ENCODE results near the gene ATG5.

The ATG5 gene

DNA sequence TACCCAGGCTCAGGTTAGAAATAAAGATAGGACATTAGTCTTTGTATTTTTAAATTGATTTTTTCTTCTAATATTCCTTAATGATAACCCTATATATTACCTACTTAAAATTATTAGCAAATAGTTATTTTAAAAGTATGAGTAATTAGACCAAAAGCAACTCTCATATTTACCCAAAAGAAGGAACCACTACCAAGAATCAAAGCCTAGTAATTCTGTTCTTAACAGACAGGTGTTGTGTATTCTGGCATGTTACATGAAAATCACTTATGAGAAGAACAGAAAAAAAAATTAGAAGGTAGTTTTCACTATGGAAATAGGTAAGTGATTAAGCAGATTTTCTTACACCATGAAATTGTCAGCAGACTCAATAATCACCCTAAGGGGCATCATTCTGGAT, 105.1 kb downstream of the ATG5 start:
- DNase-seq (ENCODE audit: low read depth) = no peak

DNA sequence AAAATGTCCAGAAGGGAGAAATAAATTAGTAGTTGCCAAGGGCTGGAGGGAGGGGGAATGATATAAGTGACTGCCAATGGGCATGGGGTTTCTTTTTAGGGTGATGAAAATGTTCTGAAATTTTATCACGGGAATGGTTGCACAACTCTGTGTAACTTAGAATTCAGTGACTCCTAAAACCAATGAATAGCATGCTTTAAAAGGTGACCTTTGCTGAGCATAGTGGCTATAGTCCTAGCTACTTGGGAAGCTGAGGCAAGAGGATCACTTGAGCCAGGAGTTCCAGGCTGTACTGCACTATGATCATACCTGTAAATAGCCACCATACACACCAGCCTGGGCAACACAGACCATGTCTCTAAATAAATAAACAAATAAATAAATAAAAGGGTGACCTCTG, 109.0 kb downstream of the ATG5 start:
- no peak for DNase-seq (ENCODE audit: low read depth)

DNA sequence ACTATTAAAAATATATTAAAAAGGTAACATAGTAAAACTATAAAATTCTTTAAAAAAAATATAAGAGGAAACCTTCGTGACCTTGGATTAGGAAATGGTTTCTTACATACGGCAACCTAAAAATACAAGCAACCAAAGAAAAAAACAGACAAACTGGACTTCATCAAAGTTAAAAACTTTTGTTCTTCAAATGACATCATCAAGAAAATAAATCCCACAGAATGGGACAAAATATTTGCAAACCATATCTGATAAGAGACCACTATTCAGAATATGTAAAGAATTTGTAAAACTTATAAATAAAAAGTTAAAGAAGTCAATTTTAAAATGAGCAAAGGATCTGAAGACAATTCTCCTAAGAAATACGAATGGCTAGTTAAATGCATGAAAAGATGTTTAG, 110.0 kb downstream of the ATG5 start:
- DNase-seq (ENCODE audit: low read depth) = no peak

DNA sequence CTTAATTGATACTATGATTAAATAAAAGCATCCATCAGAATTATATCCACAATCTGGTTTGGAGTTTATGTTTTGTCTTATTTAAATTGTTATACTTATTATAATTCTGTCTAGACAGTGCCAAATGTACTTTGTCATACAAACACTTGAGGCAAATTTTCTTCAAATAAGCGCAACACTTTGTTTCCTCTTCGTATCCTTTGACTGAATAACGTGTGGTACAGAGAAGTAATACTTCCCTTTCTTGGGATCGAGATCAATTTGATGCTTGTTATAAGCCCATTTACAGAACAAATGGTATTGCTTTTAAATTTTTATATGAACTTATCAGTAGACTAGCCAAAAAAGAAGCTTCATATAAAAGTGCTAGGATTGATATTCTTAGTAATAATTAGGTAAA, 111.0 kb downstream of the ATG5 start:
- no peak for DNase-seq (ENCODE audit: low read depth)

DNA sequence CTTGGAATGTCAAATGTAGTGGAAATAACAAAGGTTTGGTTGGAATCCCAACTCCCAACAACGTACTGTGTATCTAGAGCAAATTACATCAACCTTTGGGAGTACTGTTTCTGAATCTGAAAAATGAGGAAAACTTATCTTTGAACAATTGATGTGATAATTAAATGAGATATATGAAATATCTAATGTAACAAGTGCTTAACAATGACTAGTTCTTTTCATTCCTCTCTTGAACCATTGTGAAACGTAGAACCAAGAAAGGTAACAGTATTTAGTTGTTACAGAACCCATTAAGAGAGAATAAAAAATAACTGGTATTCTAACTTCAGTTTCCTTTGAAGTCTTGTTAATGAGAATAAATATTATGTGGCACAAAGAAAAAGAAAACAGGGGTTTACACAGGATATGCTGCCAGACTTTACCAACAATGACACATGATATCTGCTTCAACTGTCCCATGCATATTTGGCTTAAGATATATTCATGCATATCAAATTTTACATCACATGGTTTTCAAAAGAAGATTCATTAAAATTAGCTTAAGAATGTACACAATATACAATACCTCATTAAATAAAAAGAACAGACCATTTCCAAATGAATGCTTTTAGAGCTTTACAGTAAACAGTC, 111.8 kb downstream of the ATG5 start:
- DNase-seq (ENCODE audit: low read depth) = no peak

DNA sequence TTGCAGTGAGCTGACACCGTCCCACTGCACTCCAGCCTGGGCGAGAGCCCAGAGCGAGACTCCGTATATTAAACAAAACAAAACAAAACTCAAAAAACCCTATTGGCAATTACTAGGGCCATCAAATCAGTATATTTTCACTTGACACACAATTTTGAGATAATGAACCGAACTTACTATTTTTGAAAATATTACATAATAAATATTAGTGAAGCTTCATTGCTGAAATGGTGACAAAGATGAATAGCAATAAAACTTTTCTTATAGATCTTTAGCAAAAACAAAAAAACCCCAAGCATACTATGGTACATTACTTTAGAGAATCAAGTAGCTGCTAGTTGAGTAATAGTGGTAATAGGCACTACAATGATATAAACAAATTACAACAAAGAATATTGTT, 113.0 kb downstream of the ATG5 start:
- DNase-seq (ENCODE audit: low read depth) = no peak

DNA sequence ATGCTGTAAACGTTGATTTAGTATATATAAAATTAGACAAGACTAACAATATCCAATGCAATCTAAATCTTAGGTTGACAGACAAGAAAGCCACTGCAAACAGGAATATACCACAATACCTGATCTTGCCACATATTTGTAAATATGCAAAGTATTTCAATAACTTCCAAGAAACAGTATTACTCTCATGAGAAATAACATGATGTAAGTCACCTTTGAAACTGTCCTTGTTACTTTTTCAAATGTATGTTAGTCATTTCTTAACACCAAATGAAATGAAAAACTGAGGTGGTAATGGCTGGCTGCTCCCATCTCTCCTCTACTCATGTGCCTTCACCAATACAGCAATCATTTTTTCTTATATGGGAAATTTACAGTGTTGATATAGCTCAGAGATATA, 118.7 kb downstream of the ATG5 start:
- no peak for DNase-seq (ENCODE audit: low read depth)

DNA sequence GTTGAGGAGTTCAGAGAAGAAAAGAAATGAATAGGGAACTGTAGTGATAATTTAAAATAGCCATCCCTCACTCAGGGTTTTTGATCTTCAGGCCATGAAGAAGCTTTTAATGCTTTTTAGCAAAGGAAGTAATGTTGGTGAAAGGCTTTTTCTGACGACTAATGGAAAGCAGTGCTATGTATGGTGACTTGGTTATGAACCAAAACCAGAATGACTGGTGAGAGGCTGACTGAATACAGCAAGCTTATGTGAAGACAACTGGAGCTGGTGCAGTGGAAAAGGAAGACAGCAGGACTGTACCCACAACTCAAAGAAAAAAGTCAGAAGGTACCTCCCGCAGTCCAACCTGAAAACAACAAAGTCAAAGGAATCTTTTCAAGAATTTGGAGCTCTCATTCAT, 120.6 kb downstream of the ATG5 start:
- DNase-seq (ENCODE audit: low read depth) = no peak

DNA sequence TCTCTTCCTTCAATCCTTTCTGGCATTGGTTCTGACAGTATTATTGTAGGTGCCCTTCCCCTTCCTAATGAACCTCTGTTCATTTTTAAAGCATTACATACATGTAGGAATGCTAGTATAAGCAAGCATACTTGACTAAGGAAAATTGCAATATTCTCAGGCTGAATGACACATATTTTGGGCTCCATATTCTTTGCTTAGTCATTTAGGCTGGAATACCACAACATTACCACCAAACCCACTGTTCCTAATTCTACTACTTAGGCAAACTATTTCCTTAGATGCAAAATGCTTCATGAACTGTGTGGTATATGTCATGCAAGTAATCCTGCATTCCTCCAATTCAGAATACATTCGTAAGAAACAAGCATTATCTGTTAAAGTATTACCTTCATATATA, 125.6 kb downstream of the ATG5 start:
- DNase-seq (ENCODE audit: low read depth) = peak; percentile 95

DNA sequence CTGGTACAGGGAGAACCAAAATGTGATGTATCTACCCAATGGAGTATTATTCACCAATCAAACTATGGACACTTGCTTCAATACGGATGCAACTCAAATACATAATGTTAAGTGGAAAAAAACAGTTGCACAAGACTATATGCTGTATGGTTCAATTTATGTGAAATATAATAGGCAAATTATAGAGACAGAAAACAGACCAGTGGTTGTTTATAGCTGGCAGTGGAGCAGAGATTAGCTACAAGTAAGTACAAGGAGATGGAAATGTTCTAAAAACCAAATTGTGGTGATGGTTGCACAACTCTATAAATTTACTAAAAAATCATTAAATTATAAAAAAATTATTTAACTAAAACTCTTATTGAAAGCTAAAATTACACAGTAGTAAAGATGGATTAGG, 126.2 kb downstream of the ATG5 start:
- DNase-seq (ENCODE audit: low read depth) = peak; percentile 62

DNA sequence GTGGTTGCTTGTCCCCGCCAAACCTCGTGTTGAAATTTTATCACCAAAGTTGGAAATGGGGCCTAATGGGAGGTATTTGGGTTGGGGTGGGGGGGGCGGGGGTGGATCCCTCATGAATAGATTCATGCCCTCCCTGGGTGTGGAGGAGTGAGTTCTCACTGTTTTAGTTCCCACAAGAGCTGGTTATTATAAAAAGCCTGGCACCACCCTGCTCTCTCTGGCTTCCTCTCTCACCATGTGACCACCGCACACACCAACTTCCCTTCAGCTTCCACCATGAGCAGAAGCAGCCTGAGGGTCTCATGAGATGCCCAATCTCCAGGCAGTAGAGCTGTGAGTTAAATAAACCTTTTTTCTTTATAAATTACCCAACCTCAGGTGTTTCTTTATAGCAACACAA, 128.1 kb downstream of the ATG5 start:
- DNase-seq (ENCODE audit: low read depth) = peak; percentile 11

DNA sequence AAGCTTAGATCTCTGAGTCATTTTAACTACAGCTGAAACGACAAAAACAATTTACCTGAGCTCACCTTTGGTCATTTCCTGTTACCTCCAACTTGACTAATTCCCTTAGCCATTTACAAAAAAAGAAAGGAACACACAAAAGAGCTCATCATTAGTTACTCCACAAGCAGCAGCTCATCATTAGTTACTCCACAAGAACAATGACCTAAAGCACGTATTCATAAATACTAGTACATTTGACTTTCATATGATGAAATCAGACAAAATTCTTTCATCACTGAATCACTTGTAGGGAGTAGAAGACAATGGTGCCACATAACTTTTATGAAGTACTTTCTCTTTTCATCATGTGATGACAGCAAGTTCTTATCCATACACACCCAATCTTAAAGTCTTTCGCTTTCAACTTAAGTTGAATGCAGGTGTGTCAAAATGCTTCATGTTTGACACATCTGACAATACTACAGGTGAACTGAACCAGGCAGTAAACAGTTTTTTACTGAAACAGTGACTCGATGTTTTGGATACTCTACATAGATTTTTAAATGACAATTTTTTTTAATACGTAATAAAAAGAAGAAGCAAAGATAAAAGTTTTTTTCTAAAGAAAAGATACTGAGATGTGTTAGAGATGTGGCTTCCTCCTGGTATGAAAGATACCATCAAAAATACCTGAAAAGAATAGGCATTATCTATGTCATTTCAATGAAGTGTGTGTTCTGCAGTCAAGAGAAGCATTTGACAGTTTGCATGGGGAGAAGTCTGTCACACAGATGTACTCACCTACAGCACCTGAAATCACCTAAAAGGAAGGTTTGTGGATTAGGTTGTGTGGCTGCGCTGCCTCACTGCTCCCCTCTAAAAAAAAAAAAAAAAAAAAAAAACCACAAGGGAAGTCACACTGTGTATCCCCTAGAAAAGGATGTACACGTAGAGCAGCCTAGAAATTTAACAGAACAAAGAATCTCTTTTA, 130.3 kb downstream of the ATG5 start:
- peak; percentile 88 for DNase-seq (ENCODE audit: low read depth)

DNA sequence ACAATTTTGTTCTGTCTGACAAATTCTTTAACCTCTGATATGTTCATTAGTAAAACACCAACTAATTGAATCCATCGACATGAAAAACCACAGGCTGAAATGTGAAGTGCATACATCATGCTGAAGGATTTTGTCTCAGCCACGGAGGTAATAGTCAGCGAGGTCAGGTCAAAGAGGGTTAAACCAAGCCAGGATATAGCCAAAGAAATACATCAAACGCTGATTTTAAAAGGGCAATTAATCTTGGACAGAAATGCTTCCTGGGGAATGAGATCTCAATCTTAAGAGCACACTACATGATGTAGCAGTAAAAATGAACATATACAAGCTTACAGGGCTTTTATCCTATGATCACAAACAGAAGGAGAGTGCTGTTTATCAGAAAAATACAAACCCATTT, 132.7 kb downstream of the ATG5 start:
- peak; percentile 32 for DNase-seq (ENCODE audit: low read depth)

DNA sequence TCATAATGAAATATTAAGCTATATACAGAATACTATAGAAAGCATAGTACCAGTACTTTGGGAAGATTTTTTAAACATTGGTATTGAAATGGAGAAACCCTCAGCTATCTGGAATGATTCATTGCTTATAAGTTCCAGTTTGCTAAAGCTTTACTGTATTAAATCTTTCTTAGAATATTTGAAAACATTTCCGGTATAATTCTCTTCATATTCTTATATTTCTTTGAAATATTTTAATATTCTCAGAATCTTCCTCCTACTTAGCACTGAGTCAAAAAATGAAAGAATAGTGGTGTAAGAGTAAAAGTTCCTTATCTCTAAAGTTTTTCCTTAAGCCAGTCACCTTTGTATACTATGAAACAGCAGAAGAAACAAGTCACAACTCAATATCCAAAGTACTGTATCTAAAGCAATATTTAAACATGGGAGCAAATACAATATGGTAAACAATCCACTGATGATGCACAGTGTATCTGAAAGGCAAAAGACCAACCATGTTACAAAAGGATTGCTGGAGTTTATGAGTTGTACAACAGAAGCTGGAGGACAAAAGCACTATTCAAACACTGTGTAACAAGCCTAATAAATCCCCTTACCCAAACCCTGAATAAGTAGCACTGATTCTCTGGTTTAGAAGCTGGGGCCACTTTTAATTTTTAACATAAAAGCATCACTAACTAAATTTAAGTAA, 137.3 kb downstream of the ATG5 start:
- DNase-seq (ENCODE audit: low read depth) = no peak

DNA sequence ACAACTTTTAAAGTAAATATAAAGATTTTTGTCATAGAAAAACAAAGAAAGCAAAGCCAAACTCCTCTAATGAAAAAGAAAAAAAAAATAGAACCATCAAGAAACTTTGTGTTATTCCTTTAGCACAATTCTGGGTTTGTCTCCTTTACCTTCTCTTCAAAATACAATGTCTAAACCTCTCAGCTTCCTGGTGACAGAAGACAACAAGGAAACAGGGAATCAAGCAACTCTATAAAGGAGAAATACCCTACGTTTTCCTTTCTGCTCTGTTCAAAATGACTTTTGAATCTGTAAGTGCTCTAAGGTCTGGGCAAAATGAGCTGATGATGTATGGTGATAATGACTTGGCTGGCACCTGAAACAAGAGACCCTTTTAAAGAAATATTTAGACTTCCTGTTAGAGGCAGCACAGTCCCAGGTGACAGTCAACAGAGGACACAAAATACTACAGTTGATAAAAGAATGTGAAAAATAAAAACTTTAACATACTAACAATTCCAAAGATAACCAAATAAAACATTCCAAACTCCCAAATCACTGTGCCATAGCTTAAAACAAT, 138.1 kb downstream of the ATG5 start:
- no peak for DNase-seq (ENCODE audit: low read depth)

DNA sequence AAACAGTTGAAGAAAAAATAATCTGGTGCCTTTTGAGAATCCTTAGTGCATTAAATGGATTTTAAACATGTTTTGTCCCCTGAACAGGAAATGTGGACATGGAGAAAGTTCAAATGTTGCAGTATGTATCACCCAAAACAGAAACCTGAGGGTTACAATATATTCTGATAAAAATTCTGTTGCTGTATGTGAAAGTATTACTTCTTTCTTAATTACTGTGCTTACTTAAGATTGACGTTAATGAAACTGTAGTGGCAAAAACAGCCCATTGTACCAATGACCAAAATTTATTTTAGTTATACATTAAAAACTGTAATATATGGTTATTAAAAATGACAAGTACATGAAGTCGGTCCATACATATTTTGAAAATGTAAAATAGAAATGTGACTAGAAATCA, 138.8 kb downstream of the ATG5 start:
- no peak for DNase-seq (ENCODE audit: low read depth)

DNA sequence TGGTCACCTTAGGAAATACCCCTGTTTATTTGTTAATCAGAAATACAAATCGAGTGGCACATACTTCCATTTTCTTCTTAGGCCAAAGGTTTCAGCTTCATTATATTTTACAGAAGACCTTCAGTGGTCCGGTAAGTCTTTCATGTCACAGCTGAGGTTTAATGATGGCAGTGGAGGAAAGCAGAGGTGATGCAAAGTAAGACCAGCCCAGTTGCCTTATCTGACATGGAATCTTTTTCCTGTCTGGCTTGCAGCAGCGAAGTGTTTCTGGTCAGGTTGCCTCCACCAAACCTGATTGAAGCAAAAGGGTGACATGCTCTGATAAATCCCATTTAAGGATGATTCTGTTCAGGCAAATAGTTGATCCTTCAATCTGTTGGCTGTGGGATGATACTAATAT, 139.4 kb downstream of the ATG5 start:
- no peak for DNase-seq (ENCODE audit: low read depth)

DNA sequence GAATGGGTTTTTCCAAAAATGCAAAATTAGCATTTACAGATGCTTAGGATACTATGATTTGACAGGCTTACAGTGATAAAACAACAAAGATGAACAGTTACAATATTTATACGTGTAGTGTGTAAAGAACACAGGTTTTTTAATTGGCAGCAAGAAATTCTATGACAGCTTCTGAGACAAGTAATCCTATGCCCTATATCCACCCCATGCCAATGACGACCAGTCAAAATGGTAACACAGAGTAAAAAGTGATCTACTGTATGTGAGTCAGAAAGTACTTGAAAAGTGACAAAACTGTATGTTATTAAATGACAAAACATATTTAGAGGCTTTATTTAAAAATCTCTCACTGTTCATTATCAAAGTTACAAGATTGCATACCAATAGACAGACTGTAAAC, 139.9 kb downstream of the ATG5 start:
- no peak for DNase-seq (ENCODE audit: low read depth)

DNA sequence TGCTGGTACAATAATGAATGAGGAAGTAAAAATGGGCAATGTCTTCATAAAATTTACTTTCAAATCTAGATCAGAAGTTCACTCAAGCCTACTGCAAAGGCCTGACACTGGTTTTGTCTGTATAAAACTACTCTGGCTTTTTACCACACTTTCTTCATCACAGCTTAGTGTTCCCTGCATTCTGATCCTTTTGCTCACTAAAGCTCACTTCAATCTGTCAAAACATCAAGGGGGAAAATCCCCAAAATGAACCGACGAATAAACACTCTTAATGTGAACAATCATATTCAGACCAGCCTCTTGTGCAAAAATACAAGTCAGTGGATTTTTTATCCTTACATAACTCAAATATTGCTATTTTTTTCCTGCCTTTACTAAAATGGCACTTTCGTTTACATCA, 140.9 kb downstream of the ATG5 start:
- peak; percentile 20 for DNase-seq (ENCODE audit: low read depth)

DNA sequence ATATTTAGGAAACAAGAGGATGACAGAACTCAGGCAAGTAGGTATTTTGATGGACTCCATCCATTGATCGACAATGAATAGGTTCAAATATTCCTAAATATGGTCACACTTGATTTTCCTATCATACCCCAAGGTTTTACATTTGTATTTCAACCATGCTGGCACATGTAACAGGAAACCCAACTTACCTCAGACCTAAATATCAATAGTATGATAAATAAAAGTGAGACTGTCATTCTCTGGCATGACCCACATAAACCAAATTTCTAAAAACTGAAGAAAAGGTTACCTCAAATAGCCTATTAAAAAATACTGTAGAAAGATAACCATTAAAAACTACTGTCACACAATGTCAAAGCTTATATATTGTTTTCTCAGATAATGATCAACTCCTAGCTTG, 142.1 kb downstream of the ATG5 start:
- DNase-seq (ENCODE audit: low read depth) = no peak

DNA sequence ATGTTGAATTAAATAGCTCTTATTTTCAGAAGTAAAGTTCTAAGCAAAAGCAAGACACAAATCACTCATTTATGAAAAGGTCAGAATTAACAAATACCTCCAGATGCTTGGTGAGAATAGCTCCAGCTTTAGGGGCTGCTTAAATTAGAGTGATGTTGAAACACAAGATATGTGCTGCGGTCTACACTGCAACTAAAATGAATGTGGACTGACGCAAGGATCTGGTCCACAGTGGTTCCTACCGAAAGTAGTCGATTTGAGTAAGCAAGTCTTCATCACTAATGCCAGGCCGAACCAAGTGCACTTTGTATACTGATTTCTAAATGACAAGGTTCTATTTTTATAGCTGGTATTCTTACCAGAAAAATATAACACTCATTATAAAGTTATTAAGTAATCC, 143.1 kb downstream of the ATG5 start:
- peak; percentile 29 for DNase-seq (ENCODE audit: low read depth)

DNA sequence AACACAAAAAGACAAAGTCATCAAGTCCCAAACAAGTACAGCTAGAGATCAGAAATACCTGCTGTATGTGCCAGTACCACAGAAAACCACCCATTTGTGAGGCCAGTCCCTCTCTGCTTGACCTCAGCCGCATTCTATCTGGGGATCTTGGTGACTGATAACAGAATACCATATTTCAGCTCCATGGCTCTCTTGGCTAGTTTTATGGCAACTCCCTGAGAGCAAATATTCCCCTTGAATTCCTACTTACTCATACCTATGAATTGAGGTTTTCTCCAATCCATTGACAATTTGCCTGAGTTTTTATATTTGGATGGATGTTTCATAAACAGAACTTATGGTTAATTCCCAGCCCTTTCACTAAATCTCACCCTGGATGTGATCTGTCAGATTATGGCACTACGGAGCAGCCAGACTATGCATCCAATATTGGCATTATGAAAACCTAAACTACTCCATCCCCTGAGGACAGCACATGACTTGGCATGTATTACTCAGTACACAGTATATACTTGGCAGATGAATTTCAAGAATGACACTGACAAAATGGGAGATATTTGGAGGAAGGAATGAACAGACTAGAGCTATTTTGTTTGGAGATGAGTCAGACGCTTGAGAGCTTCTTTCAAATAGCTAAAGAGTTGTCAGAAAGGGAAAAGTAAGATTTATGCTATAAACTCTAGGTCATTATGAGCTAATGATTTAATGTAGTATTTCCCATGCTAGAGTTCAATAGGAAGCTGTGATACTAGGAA, 143.7 kb downstream of the ATG5 start:
- DNase-seq (ENCODE audit: low read depth) = peak; percentile 68

All from amniotic epithelial cell (primary cell).